HG03097 (cell line): Measurements from ENCODE around the gene NKX6-2.
"Not testable (repeated sequence)": the region's sequence is repeated elsewhere in the genome, so short reads cannot be mapped to it uniquely, and the experiment has no call there.

Experiments used
- ATAC-seq: cut with Tn5 transposase; IDR thresholded peaks from one replicate; pipeline ENCODE4 v1.9.1; 2021; ENCODE audit not compliant: unreplicated experiment, low FRiP score

NKX6-2 gene

DNA sequence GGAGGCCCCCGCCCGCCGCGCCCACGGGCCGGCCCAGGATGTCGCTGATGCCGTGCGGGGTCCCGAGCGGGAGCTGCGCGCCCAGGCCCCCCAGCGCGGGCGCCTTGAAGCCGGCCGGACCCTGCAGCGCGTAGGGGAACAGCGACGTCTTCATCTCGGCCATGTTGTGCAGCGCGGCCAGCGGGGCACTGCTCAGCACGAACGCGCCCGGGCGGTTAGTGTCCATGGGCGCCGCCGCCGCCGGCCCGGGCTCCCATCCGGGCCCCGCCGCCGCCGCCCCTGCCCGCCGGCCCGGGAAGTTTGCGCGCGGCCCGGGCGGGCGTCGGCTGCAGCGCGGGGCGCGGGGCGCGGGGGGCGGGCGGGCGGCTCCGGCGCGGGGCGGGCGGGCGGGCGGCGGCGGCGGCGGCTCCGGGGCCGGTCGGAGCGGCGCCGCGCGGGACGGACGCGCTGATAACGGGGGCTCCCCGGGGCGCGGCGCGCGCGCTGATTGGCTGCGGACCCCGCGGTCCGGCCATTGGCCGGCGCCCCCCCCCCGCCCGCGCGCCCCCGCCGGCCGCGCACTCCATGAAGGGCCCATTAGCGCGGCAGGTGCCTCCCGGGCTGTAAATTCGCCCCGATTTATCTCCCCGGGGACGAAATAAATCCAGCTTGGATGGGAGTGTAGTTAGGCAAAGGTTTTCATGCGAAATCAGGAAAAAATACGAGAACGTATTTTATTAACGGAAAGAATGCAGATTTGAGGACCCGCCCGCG, at the start of gene NKX6-2:
TSS of gene NKX6-2 (minus strand) at position 425 of the 753 bp plus-strand sequence. CDS start at position 226, 199 bp downstream.
- no peak for ATAC-seq

DNA sequence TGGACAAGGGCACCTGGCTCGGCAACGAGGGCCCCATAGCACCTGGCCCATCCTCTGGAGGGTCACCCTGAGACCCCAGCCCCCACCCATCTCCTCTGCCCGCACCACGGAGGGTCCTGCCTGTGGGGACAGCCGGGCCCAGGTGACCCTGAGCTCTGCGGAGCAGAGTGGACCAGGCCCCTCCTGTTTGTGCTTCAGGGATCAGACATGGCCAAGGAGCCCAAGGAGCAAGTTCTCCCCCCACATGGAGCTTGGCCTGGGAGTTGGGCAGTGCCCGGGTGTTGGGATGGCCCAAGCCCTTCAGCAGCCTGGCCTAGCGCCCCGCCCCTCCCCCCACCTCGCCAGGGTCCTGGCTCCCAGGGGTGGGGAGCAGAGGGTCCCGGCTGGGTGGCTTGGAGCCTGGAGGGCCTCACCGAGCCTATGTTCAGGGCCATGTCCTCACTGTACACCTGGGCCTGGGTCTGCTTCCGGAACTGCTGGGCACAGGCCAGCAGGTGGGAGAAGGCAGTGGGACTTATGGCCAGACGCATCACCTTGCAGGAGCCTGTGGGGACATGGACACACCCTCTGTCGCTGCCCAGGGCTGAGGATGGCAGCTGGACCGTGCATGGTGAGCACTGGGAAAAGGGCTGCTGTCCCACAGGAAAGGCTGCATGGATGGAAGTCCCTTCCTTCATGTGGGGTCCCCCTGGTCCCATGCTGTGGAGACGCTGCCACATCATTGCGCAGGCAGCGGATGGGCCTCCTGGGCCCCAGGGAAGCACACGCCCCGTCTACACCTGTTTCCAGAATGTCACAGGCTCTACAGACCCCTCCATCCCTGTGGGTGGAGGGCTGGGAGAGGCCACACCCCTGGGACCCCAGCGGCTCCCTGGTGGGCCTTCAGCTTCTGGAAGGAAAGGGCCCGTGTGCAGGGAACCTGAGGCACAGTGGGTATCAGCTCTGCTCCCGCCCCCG, 49.2 kb upstream of the NKX6-2 start:
- no peak for ATAC-seq

DNA sequence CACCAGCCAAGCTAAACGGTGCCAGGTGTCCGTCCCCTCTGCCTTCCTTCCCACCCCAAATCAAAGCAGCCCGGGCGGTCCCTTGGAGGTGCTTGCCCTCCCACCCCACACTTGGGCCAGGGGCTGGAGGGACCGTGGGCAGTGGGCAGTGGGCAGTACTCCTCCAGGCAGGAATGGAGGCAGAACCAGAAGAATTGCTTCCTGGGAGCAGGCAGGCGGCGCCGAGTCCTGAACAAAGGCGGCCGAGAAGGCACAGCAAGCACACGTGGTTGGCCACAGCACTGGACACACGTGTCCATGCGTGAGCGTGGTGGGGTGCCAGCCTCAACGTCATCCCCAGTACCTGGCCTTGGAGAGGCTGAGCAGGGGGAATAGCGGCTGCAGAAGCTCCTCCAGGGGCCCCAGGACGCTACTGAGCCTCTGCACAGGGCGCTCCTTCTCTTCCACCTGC, 48.4 kb upstream of the NKX6-2 start:
- ATAC-seq, result no peak

DNA sequence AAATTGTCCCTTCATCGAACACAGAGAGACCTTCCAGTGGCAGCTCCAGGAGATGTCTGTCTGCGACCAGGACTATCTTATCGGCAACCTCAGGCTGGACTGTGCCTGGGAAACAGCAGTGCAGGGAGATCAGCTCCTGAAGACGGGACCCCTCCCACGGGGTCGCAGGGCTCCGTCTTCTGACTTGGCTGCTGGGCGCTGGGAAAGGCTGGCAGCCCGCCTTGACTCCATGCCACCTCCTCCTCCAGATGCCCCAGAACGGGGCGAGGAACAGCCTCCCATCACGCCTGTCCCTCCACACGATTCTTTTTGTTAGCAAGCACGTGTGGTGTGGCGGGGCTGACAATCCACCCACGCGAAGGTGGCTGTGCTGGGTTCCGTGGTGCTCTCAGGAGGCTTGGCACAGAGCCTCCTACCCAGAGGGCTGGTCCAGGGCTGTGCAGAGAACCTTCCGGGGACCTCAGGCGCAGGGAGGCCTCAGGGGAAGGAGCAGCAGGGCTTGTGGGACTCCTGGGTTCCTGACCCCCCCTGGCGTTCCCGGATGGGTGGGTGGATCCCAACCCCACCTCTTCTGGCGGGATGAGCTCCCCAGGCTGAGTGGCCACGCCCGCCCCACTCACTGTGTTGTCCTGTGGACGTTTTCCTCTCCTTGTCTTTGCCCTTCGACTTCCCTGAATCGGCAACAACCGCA, 47.6 kb upstream of the NKX6-2 start:
- no peak for ATAC-seq

DNA sequence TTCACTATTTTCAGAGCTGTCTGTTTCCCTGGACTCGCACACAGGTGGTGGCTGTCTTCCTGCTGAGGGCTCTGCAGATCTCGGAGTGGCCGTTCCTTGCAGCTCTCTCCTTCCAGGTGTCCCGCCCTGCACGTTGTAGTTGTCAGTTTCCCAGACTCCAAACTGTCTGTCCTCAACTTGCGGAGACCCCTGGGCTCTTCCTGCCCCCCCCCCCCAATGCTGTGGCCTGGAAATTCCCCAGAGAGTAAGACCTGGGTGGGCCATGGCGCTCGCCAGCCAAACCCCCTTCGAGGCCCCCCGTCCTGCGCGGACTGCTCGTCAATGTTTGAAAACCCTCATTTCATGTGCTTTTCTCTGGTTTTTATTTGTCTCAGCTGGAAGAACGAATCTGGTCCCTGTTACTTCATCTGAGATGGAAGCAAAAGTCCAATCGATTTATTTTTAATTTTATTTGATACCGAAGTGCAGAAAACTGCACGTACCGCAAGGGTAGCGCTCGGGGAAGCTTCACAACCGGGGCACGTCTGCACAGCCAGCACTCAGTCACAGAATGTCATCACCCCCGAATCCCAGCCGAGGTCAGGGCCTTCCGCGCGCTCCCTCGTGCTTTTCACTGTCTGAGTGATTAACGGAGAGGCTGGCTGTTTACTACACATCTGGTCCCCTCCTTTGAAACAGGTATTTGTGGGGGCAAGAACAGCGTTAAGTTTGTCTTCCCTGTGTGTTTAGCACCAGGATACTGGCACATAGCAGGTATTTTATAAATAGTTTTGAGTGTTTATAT, 46.4 kb upstream of the NKX6-2 start:
- no peak for ATAC-seq

DNA sequence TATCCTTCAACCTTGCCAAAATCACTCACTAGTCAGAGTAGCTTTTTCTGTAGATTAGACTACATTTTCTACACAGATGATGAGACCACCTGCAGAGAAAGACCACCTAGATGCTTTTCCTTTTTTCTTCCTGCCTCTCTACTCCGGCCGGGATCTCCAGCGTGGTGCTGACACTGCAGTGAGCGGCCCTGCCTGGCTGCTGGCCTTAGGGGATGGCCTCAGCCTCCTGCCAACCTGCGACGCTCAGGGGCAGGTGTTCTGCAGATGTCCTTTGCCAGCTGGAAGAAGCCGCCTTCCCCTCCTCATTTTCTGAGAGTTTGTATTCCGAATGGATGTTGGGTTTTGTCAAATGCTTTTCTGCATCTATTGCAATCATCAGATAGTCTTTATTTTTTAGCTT, 43.5 kb upstream of the NKX6-2 start:
- no peak for ATAC-seq

DNA sequence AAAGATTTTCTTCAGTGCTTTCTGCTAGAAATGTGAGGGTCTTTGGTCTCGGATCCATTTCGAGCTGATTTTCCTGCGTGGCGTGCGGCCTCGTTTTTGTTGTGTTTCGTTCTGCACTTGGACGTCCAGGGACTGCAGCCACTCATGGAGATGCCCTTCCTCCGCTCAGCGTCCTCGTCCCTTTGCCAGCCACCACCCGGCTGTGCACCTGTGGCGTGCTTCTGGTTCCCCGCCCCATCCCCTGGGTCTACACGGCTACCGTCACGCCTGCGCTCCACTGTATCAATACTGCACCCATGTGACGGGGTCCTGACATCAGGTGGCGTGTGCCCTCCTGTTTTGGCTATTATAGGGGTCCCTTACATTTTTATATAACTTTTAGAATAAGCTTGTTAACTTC, 42.7 kb upstream of the NKX6-2 start:
- ATAC-seq, result no peak

DNA sequence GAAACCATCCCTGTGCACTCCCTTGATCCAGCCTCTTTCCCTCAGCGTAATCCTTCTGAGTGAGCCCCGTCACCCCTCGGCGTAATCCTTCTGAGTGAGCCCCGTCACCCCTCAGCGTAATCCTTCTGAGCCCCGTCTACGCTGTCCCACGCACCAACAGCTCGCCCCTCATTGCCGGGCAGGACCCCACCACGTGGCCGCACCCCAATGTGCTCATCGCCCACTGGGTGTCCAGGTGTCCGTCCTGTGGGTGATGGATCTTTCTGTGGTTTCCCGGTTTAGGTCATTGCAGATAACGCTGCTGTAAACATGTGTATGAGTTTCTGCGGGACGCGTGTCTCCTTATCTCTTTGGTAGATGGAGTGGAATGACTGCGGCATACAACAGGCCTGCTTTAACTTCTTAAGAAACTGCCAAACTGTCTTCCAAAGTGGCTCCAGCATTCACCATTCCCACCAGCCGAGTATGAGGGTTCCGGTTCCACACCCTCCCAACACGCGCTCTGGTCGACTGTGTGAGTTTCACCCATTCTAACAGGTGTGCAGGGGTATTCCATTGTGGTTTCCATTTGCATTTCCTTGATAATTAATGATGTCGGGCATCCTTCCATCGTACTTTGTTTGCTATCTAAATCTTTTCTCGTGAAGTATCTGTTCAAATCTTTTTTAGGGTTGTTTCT, 42.1 kb upstream of the NKX6-2 start:
- ATAC-seq, result no peak

DNA sequence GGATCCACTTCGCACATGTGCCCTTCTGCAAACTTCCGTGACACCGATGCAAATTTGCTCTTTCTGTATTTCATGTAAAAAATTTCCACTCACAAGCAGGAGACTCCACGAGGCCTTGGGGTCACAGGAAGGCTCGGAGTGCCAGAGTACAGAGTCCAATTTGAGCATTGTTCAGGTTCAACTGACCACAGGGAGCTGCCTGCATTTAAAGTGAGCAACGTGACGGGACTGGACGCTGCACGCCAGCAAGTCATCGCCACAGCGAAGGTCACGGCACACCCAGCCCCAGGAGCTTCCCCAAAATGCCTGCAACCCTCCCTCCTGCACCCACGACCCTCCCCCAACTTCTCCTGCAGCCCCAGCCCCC, 41.5 kb upstream of the NKX6-2 start:
- ATAC-seq, result no peak

DNA sequence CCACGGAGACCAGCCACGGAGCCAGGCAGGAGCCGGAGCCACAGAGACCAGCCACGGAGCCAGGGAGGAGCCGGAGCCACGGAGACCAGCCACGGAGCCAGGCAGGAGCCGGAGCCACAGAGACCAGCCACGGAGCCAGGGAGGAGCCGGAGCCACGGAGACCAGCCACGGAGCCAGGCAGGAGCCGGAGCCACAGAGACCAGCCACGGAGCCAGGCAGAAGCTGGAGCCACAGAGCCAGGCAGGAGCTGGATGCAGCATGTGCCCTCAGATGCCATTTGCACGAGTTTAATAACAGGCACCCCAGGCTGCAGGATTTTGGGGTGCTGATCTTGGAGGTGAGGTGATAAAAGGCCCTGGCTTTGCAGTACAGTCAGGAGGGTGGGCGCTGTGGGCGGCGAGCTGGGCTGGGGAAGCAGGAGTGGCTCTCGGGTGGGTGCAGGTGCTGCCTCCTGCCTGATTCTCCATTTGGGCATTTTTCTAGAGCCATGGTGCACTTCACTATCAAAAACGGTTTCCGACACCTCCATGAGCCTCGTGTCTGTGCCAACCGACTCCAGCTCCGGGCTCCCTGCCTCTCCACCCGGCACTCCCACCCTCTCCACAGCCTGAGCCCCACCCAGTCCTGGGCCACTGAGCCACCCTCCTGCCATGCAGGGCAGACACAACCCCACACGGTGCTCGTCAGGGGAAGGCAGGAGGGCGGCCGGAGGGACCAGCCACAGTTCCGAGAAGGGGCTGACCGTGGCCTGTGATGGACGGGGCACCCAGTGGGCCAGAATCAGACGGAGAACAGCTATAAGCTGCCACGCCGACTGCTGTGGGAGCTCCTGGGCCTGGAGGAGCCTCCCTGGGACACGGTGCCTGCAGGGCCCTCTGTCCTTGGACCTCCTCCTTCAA, 40.8 kb upstream of the NKX6-2 start:
- no peak for ATAC-seq

DNA sequence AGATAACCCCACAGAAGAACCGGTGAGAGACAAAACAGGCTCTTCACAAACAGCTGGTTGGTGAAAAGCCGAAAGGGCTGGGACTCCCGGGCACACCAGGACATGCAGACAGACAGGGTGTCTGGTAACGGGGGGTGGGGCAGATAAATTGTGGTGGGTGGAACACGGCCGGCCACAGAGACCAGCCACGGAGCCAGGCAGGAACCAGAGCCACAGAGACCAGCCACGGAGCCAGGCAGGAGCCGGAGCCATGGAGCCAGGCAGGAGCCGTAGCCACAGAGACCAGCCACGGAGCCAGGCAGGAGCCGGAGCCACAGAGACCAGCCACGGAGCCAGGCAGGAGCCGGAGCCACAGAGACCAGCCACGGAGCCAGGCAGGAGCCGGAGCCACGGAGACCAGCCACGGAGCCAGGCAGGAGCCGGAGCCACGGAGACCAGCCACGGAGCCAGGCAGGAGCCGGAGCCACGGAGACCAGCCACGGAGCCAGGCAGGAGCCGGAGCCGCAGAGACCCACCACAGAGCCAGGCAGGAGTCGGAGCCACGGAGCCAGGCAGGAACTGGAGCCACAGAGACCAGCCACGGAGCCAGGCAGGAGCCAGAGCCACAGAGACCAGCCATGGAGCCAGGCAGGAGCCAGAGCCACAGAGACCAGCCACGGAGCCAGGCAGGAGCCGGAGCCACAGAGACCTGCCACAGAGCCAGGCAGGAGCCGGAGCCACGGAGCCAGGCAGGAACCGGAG, 40.0 kb upstream of the NKX6-2 start:
- not testable (repeated sequence) for ATAC-seq

DNA sequence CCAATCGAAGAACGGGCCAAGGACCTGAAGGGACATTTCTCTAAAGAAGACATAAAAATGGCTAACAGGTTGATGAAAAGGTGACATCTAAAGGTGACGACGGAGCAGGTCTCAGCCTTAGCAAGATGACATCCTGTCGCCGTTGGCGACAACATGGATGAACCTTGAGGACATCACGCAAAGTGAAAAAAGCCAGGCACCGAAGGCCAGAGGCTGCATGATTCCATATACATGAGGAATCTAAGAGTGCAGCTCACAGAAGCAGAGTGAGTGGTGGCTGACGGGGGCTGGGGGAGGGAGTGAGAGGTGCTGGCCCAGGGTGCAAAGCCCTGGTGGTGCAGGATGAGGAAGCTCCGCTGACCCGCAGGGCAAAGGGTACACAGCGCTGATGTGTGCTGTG, 34.1 kb upstream of the NKX6-2 start:
- no peak for ATAC-seq

DNA sequence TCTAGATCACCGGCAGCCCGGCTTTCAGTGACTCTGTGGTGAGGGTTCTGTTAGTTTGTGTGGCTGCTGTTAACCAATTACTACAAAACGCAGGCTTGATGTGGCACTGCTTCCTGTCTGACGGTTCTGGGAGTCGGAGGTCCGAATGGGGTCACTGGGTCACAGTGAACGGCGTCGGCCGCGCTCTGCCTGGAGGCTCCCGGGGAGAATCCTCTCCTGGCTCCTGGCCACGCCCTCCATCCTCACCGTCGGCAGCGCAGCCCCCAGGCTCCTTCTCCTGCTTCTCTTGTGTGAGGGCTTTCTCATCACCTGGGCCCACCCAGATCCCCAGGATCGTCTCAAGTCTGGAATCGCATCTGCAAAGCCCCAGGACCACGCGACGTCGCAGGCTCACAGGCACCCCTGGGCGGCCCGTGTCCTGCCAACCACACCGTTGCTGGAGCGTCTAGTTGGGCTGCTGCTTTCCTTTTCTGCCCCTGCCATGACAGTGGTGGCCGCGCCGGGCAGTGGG, 31.8 kb upstream of the NKX6-2 start:
- no peak for ATAC-seq

DNA sequence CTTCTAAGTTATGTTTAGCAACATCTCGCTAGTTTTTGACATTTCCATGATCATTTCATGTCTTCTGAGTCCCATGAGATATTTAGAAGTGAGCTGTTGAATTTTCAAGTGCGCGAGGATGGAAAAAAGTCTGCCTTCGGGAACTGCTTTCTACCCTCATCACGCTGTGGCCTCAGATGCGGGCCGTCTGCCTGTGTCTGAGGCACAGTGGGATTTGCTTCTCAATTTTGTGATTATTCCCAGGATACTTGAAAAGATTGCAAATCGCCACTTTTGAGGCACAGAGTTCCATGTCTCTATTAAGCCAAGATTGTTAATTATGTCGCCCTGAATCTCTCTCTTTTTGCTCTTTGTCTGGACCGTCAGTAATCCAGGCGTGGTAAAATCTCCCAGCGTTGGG, 30.8 kb upstream of the NKX6-2 start:
- ATAC-seq, result no peak

DNA sequence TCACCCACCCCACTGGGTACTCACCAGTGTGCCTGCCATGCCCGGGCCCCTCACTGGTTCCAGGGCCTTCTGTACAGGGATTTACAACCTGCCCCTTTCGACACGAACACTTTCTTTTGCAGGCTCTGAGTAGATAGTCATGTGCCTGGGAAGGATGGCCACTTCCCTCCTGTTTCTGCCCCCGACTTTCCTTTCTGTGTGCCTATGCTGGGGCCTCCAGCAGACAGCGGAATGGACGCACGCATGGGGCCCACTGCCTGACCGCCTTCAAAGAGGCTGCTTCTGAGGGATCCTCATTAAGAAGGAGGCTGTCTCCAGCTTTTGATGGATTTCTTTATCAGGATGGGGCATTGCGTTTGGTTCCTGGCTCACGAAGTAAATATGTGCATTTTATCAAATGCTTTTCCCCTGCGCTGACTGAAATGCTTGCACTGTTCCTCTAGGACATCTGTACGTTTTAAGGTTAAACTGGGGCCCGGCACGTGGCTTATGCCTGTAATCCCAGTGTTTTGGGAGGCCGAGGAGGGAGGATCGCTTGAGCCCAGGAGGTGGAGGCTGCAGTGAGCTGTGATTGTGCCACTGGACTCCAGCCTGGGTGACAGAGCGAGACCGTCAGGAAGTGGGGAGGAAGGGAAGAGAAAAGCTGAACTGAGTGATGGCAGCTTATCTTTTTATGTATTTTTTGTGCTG, 29.4 kb upstream of the NKX6-2 start:
- no peak for ATAC-seq

DNA sequence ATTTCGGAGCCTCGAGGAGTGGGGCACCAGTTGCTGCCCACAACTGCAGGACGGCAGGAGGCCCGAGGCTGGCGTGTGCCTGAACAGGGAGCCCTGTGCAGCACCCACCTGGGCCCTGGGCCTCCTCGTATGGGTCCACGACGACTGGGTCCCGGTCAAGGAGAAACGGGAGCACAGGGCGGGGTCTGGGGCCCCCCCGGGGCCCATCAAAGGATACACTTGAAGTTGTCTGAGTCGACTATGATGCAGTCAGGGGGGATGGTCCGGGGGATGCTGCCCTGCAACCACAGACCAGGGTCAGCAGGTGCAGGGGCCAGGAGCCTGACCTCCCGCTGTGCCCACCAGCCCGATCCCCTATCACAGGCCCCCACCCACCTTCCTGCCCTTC, 28.5 kb upstream of the NKX6-2 start:
- ATAC-seq, result no peak
